ENCODE data around the gene PRPF39. TPM values are rescaled to one million over a fixed set of nuclear protein-coding genes. Genes with fewer than 3 reads are reported as not detected.
A peak's percentile ranks its signal among the peaks of the same experiment; 100 is the strongest.

The PRPF39 gene
- total and polyA plus RNA-seq, 2 of the 13 experiments (the other 11 are each of a cell fraction or from before 2014, with no cell fraction given): 44.2 to 65.0 TPM

DNA sequence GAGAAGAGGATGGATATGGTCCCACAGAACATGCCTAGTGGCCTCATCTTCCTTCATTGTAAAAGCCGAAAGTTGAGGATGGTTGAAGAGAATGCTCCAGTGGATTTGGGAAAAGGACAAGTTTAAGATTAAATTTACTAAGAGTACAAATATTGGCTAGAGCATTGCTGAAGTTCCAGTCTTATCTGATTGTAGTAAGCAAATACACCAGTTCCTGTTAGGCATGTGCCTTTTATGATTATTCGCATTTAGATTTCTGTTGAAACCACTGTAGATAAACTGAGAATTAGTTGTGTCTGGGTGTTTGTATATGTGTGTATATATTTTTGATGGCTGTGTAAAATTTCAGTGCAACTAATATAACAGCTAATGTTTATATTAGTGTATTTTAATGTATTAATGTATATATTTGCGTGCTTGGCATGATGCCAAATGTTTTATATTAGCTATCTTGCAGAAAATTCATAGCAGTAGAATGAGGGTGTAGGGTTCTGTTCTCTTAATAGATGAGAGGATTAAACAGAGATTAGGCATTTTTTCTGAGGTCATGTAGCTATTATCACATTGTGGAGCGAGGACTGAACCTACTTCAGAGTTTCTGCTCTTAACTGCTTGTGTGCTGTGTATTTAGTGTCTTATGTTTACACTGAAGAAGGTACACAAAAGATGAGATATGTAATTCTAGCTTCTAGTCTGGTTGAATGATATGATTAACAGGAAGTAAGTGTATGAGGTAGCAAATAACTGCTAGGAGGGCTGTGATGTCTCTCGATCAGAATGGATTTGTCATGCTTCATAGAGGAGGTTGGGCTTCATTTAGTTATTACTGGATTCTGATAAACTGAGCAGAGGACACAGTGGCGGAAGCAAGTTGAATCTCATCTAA lies 29.2 kb downstream of the PRPF39 start (continued):
- TF ChIP-seq, protein P1, sequence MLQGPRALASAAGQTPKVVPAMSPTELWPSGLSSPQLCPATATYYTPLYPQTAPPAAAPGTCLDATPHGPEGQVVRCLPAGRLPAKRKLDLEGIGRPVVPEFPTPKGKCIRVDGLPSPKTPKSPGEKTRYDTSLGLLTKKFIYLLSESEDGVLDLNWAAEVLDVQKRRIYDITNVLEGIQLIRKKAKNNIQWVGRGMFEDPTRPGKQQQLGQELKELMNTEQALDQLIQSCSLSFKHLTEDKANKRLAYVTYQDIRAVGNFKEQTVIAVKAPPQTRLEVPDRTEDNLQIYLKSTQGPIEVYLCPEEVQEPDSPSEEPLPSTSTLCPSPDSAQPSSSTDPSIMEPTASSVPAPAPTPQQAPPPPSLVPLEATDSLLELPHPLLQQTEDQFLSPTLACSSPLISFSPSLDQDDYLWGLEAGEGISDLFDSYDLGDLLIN (CRISPR knock-in tag; IDR thresholded peaks at IDR 0.05; ENCODE audit: borderline replicate concordance): no peak
- TF ChIP-seq CEBPG (CRISPR knock-in tag; IDR thresholded peaks at IDR 0.05): no peak
- TF ChIP-seq, protein P2, sequence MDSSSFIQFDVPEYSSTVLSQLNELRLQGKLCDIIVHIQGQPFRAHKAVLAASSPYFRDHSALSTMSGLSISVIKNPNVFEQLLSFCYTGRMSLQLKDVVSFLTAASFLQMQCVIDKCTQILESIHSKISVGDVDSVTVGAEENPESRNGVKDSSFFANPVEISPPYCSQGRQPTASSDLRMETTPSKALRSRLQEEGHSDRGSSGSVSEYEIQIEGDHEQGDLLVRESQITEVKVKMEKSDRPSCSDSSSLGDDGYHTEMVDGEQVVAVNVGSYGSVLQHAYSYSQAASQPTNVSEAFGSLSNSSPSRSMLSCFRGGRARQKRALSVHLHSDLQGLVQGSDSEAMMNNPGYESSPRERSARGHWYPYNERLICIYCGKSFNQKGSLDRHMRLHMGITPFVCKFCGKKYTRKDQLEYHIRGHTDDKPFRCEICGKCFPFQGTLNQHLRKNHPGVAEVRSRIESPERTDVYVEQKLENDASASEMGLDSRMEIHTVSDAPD (CRISPR knock-in tag; IDR thresholded peaks at IDR 0.05): no peak
- TF ChIP-seq, protein P3, sequence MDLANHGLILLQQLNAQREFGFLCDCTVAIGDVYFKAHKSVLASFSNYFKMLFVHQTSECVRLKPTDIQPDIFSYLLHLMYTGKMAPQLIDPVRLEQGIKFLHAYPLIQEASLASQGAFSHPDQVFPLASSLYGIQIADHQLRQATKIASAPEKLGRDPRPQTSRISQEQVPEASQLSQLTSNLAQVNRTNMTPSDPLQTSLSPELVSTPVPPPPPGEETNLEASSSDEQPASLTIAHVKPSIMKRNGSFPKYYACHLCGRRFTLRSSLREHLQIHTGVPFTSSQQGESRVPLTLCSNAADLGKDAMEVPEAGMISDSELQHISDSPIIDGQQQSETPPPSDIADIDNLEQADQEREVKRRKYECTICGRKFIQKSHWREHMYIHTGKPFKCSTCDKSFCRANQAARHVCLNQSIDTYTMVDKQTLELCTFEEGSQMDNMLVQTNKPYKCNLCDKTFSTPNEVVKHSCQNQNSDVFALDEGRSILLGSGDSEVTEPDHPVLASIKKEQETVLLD (CRISPR knock-in tag; IDR thresholded peaks at IDR 0.05; ENCODE audit: low read depth): no peak
- TF ChIP-seq HOXD1 (CRISPR knock-in tag; IDR thresholded peaks at IDR 0.05): no peak
- no peak for TF ChIP-seq SIN3A (IDR thresholded peaks at IDR 0.05; ENCODE audit: borderline replicate concordance, low read depth, low read length)
- no peak for TF ChIP-seq ZNF841 (CRISPR knock-in tag; IDR thresholded peaks at IDR 0.05; ENCODE audit: borderline replicate concordance)
- TF ChIP-seq JUN (CRISPR knock-in tag; IDR thresholded peaks at IDR 0.05): no peak
- no peak for TF ChIP-seq ZNF878 (CRISPR knock-in tag; IDR thresholded peaks at IDR 0.05)
- TF ChIP-seq SMARCC2 (IDR thresholded peaks at IDR 0.05): no peak
- no peak for TF ChIP-seq TBP (CRISPR knock-in tag; IDR thresholded peaks at IDR 0.05)
- no peak for TF ChIP-seq ZNF720 (CRISPR knock-in tag; IDR thresholded peaks at IDR 0.05)
- no peak for TF ChIP-seq ZNF274 (CRISPR knock-in tag; IDR thresholded peaks at IDR 0.05)
- TF ChIP-seq ATF7-NPFF (CRISPR knock-in tag; IDR thresholded peaks at IDR 0.05; ENCODE audit: low read depth): no peak
- TF ChIP-seq ZNF556 (CRISPR knock-in tag; IDR thresholded peaks at IDR 0.05; ENCODE audit: borderline replicate concordance): no peak
- TF ChIP-seq KDM3A (CRISPR knock-in tag; IDR thresholded peaks at IDR 0.05; ENCODE audit: low read depth): no peak
- TF ChIP-seq, protein P4, sequence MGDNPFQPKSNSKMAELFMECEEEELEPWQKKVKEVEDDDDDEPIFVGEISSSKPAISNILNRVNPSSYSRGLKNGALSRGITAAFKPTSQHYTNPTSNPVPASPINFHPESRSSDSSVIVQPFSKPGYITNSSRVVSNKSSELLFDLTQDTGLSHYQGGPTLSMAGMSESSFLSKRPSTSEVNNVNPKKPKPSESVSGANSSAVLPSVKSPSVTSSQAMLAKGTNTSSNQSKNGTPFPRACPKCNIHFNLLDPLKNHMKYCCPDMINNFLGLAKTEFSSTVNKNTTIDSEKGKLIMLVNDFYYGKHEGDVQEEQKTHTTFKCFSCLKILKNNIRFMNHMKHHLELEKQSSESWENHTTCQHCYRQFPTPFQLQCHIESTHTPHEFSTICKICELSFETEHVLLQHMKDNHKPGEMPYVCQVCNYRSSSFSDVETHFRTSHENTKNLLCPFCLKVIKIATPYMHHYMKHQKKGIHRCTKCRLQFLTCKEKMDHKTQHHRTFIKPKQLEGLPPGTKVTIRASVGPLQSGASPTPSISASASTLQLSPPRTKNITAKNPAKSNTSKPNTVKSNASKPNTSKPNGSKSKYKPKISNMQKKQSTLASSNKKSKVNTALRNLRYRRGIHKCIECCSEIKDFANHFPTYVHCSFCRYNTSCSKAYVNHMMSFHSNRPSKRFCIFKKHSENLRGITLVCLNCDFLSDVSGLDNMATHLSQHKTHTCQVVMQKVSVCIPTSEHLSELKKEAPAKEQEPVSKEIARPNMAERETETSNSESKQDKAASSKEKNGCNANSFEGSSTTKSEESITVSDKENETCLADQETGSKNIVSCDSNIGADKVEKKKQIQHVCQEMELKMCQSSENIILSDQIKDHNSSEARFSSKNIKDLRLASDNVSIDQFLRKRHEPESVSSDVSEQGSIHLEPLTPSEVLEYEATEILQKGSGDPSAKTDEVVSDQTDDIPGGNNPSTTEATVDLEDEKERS (CRISPR knock-in tag; IDR thresholded peaks at IDR 0.05): no peak
- TF ChIP-seq, protein P5, sequence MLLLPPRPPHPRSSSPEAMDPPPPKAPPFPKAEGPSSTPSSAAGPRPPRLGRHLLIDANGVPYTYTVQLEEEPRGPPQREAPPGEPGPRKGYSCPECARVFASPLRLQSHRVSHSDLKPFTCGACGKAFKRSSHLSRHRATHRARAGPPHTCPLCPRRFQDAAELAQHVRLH (CRISPR knock-in tag; IDR thresholded peaks at IDR 0.05; ENCODE audit: borderline replicate concordance, low read depth): no peak
- TF ChIP-seq ZBTB7B (CRISPR knock-in tag; IDR thresholded peaks at IDR 0.05): no peak
- TF ChIP-seq PTBP1 (IDR thresholded peaks at IDR 0.05; ENCODE audit: low read depth, low read length, poor library complexity, severe bottlenecking): no peak
- TF ChIP-seq MBD4 (IDR thresholded peaks at IDR 0.05; ENCODE audit: borderline replicate concordance, low read length): peak; percentile 47; the same call in 1 of the 2 replicates
- TF ChIP-seq ZKSCAN8 (CRISPR knock-in tag; IDR thresholded peaks at IDR 0.05; ENCODE audit: borderline replicate concordance): 0 out of 2 replicates have a peak, but pooled peaks have one; percentile 10

Data from HepG2 (cell line).